Fibroblast of peridontal ligament (primary cell): ENCODE results near the gene RPL6.

ENCODE experiments used
- DNase-seq: peaks from one replicate; pipeline ENCODE4 v3.0.0-alpha.2; 2010; ENCODE audit errors: extremely low read depth

RPL6 gene

GRCh38 chr12:112380663-112381405 is 28.6 kb downstream of the RPL6 start:
- DNase-seq, result peak; percentile 27

GRCh38 chr12:112375105-112375504 is 34.3 kb downstream of the RPL6 start:
- no peak for DNase-seq

- no peak for DNase-seq
Measured at GRCh38 chr12:112374166-112374740, 35.2 kb downstream of the RPL6 start.

- no peak for DNase-seq
Measured at GRCh38 chr12:112370868-112371510, 38.4 kb downstream of the RPL6 start.

GRCh38 chr12:112370199-112370598 is 39.2 kb downstream of the RPL6 start:
- DNase-seq, result peak; percentile 51

GRCh38 chr12:112368856-112369255 is 40.5 kb downstream of the RPL6 start:
- DNase-seq, result no peak

- no peak for DNase-seq
Measured at GRCh38 chr12:112367965-112368364, 41.4 kb downstream of the RPL6 start.

GRCh38 chr12:112362310-112362709 is 47.1 kb downstream of the RPL6 start:
- no peak for DNase-seq

GRCh38 chr12:112361271-112361670 is 48.1 kb downstream of the RPL6 start:
- no peak for DNase-seq

- no peak for DNase-seq
Measured at GRCh38 chr12:112359290-112359689, 50.1 kb downstream of the RPL6 start.

GRCh38 chr12:112357214-112357613 is 52.2 kb downstream of the RPL6 start:
- no peak for DNase-seq
